ENCODE results near the gene GNG2. TPM values are rescaled to one million over a fixed set of nuclear protein-coding genes. Genes with fewer than 3 reads are reported as not detected.

Gene GNG2
- total and polyA plus RNA-seq, 2 of the 8 experiments (the other 6 are each of a cell fraction or from before 2014, with no cell fraction given): 8.2 to 17.9 TPM

DNA sequence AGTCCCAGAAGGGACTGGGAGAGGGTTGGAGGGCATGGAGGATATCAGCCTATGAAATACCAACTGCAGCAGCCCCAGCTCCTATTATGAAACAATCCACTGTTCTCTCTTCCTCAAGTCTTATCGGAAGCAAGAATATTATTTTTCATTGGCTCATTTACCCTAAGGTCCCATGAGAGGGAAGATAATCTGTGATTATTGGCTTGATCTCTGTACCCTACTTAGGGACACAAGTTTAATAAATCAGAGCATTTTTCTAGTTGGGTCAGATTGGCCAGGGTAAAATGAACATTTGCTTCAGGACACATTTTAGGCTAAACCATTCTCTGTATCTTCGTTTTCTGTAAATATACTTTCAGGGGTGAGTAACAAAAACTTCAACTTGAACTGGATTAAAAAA, 43.1 kb upstream of the GNG2 start (continued):
- TF ChIP-seq GTF2F1 (IDR thresholded peaks at IDR 0.05; ENCODE audit: borderline replicate concordance, low read depth, low read length): no peak
- TF ChIP-seq, protein P1, sequence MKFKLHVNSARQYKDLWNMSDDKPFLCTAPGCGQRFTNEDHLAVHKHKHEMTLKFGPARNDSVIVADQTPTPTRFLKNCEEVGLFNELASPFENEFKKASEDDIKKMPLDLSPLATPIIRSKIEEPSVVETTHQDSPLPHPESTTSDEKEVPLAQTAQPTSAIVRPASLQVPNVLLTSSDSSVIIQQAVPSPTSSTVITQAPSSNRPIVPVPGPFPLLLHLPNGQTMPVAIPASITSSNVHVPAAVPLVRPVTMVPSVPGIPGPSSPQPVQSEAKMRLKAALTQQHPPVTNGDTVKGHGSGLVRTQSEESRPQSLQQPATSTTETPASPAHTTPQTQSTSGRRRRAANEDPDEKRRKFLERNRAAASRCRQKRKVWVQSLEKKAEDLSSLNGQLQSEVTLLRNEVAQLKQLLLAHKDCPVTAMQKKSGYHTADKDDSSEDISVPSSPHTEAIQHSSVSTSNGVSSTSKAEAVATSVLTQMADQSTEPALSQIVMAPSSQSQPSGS (IDR thresholded peaks at IDR 0.05; ENCODE audit: low read length): no peak
- TF ChIP-seq GABPA (IDR thresholded peaks at IDR 0.05; ENCODE audit: borderline replicate concordance, insufficient read depth, low read length): no peak
- no peak for TF ChIP-seq RAD21 (IDR thresholded peaks at IDR 0.05 in 1 of 2, conservative IDR thresholded peaks at IDR 0.05 in 1 of 2; ENCODE audit: low read depth in 2 of 2, low read length in 2 of 2)
- no peak for TF ChIP-seq YY1 (IDR thresholded peaks at IDR 0.05; ENCODE audit: low read depth, low read length)
- TF ChIP-seq EGR1 (IDR thresholded peaks at IDR 0.05; ENCODE audit: borderline replicate concordance, low read depth, low read length): no peak
